Endothelial cell (in vitro differentiated cells): ENCODE results near the gene PPP6R1. TPM values are rescaled to one million over a fixed set of nuclear protein-coding genes. Genes with fewer than 3 reads are reported as not detected.

Source experiments
- DNase-seq: peaks from one replicate; pipeline ENCODE4 v3.0.0; 2021; ENCODE audit warnings: low spot score
- H3K27ac Mint-ChIP-seq: one replicate; pipeline ENCODE4 v1.8.0; 2021; ENCODE audit warnings: mixed read lengths, inconsistent platforms; ENCODE audit not compliant: unreplicated experiment
- H3K27me3 Mint-ChIP-seq: one replicate; pipeline ENCODE4 v1.8.0; 2021; ENCODE audit warnings: mild to moderate bottlenecking, moderate library complexity, mixed read lengths, inconsistent platforms; ENCODE audit not compliant: unreplicated experiment
- H3K36me3 Mint-ChIP-seq: one replicate; pipeline ENCODE4 v1.8.0; 2021; ENCODE audit warnings: mild to moderate bottlenecking, low read depth, mixed read lengths, inconsistent platforms; ENCODE audit not compliant: unreplicated experiment
- H3K4me1 Mint-ChIP-seq: one replicate; pipeline ENCODE4 v1.8.0; 2021; ENCODE audit warnings: mild to moderate bottlenecking, mixed read lengths, inconsistent platforms; ENCODE audit not compliant: unreplicated experiment
- H3K4me3 Mint-ChIP-seq: one replicate; pipeline ENCODE4 v1.8.0; 2021; ENCODE audit warnings: mild to moderate bottlenecking, mixed read lengths, inconsistent platforms; ENCODE audit not compliant: unreplicated experiment
- H3K9me3 Mint-ChIP-seq: one replicate; pipeline ENCODE4 v1.8.0; 2021; ENCODE audit warnings: mixed read lengths, inconsistent platforms; ENCODE audit not compliant: unreplicated experiment
- CTCF ChIP-seq: fragments of 200-600 bp; sonication (generic); IDR thresholded peaks from one replicate; pipeline ENCODE4 v1.5.0; 2021; ENCODE audit warnings: antibody characterized with exemption; ENCODE audit not compliant: unreplicated experiment
- total RNA-seq: library from RNA; stranded (reverse); fragmentation: NEBNext Ultra II Directional; extraction: Animal tissue kit (Norgen Biotek cat#: 25700); gene quantifications from one replicate; pipeline ENCODE4 v1.2.1, GENCODE V29; 2021; ENCODE audit not compliant: unreplicated experiment

PPP6R1 gene
- total RNA-seq, 1 donor from 2014 or later: 65.6 TPM

- peaks cover 9% of the 10 kb centered on the region for H3K4me1 Mint-ChIP-seq
- peaks cover 27% of the 10 kb centered on the region for H3K36me3 Mint-ChIP-seq
- TF ChIP-seq CTCF: no peak
- peaks cover 10% of the 10 kb centered on the region for H3K27me3 Mint-ChIP-seq
- H3K27ac Mint-ChIP-seq: peak overlapping the region; percentile 87
- no peaks in the 10 kb centered on the region for H3K9me3 Mint-ChIP-seq
- no peak for DNase-seq
- H3K4me3 Mint-ChIP-seq: no peak overlapping the region
Observed at GRCh38 chr19:55304980-55305379, 46.2 kb upstream of the PPP6R1 start.

DNA sequence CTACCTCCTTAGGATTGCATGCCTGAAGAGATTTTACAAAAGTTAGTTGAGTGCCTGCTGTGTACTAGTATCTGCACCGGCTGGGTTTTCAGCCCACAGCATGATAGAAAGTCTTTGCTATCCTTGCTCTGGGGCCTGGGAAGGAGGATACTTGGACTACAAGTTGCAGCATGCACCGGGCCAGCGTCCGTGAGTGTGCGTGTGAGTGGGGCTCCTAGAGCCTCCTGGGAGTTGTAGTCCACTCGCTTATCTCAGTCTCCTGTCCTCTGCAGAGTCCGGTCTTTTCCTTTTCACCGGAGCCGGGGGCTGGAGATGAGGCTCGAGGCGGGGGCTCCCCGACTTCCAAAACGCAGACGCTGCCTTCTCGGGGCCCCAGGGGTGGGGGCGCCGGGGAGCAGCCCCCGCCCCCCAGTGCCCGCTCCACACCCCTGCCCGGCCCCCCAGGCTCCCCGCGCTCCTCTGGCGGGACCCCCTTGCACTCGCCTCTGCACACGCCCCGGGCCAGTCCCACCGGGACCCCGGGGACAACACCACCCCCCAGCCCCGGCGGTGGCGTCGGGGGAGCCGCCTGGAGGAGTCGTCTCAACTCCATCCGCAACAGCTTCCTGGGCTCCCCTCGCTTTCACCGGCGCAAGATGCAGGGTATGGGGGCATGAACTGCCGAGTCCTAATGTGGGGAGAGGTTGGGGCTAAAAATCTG is 45.6 kb upstream of the PPP6R1 start:
- Mint-ChIP-seq H3K9me3 (no peaks in the 10 kb centered on the region), H3K36me3 (peaks cover 27% of the 10 kb centered on the region), H3K4me3 (no peak overlapping the region), H3K27me3 (peaks cover 10% of the 10 kb centered on the region), H3K4me1 (peaks cover 9% of the 10 kb centered on the region), H3K27ac (no peak overlapping the region)
- TF ChIP-seq CTCF: no peak
- DNase-seq: no peak

DNA sequence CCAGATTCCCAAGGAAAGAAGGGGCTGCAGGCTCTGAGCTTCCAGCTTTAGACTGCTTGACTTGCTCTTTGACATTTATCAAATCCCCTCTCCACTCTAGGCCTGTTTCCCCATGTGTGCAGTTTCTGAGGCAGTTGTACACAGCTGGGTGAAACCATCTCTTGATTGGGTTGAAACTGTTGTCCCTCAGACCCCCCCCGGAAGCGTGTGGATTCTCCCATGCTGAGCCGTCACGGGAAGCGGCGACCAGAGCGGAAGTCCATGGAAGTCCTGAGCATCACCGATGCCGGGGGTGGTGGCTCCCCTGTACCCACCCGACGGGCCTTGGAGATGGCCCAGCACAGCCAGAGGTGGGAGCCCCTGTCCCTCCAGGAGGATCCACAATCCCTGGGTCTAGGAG is 44.7 kb upstream of the PPP6R1 start:
- no peak overlapping the region for H3K27ac Mint-ChIP-seq
- TF ChIP-seq CTCF: no peak
- no peak for DNase-seq

GRCh38 chr19:55302318-55302703 is 43.5 kb upstream of the PPP6R1 start:
- H3K27me3 Mint-ChIP-seq: peaks cover 10% of the 10 kb centered on the region
- no peak overlapping the region for H3K27ac Mint-ChIP-seq
- H3K36me3 Mint-ChIP-seq: peaks cover 27% of the 10 kb centered on the region
- H3K4me1 Mint-ChIP-seq: peaks cover 9% of the 10 kb centered on the region
- no peaks in the 10 kb centered on the region for H3K9me3 Mint-ChIP-seq
- no peak for TF ChIP-seq CTCF
- H3K4me3 Mint-ChIP-seq: no peak overlapping the region
- DNase-seq: no peak

More for the DNA sequence above, 44.7 kb upstream of the PPP6R1 start:
- Mint-ChIP-seq H3K9me3 (no peaks in the 10 kb centered on the region), H3K4me1 (peaks cover 9% of the 10 kb centered on the region), H3K4me3 (no peak overlapping the region), H3K27me3 (peaks cover 10% of the 10 kb centered on the region), H3K36me3 (peaks cover 27% of the 10 kb centered on the region)

DNA sequence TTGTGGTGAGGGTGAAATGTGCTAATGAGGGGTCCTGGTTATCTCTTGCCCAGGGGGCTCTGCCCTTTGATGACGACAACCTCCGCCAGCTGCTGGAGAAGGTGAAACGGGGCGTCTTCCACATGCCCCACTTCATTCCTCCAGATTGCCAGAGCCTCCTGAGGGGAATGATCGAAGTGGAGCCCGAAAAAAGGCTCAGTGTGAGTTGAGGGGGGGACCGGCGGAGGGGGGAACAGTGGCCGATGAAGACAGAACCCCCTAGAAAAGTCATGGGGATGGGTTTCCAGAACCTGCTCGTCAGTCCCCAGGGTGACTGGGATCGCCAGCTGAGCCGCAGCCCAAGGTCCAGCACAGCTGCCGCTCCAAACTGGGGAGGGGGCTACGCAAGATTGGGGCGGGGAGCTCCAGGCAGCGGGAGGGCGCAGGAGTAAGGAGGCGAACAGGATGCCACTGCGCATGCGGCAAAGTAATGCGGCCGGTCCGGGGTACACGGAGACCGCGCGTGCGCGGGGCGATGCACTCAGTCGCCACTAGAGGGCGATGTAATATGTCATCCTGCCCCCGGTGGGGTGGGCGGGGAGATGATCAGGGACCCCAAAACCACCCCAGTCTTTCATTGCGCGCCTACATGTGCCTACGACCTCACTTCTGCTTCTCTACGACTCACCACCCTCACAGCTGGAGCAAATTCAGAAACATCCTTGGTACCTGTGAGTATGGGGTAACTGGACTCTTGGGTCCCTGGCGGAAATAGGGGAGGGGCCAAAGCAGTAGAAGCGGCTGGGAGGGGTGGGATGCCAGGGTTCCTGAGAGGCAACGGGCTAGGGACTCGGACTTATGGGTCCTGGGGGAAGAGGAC is 42.9 kb upstream of the PPP6R1 start:
- Mint-ChIP-seq H3K4me3 (peak overlapping the region; percentile 87), H3K27ac (no peak overlapping the region), H3K4me1 (peaks cover 9% of the 10 kb centered on the region), H3K9me3 (no peaks in the 10 kb centered on the region), H3K36me3 (peaks cover 23% of the 10 kb centered on the region), H3K27me3 (peaks cover 10% of the 10 kb centered on the region)
- DNase-seq: peak; percentile 97
- TF ChIP-seq CTCF: peak; percentile 99
